PC-9 (cell line): ENCODE measurements around the gene ARAP3.

ENCODE experiments used
- CTCF ChIP-seq: fragments of 200-600 bp; sonication (generic); conservative IDR thresholded peaks from 2 replicates; pipeline ENCODE4 v1.6.1; 2017; ENCODE audit warnings: mixed run types, antibody characterized with exemption, mild to moderate bottlenecking, moderate library complexity
- EZH2 ChIP-seq: fragments of 200-600 bp; sonication (generic); IDR thresholded peaks from 2 replicates; pipeline ENCODE4 v1.8.0; 2017; ENCODE audit warnings: antibody characterized with exemption, low read depth

- TF ChIP-seq CTCF (no peak), EZH2 (no peak)
Measured at GRCh38 chr5:141681295-141681694, 735 bp downstream of the ARAP3 start.
